Mucosa of gallbladder (tissue), 1 donor: ENCODE results near the gene EAF1. TPM values are rescaled to one million over a fixed set of nuclear protein-coding genes. Genes with fewer than 3 reads are reported as not detected.
"Not testable (repeated sequence)": the region's sequence is repeated elsewhere in the genome, so short reads cannot be mapped to it uniquely, and the experiment has no call there.

ENCODE experiments used
- DNase-seq: peaks from one replicate; pipeline ENCODE4 v3.0.0-alpha.2; 2020; ENCODE audit warnings: low spot score
- total RNA-seq: library from RNA; stranded (reverse); gene quantifications from one replicate; pipeline ENCODE4 v1.2.1, GENCODE V29; 2021
- donor health status: DM: no; HTN: no; CAD: no.

The EAF1 gene
- total RNA-seq, 1 donor from 2014 or later, result 21.8 TPM

DNA sequence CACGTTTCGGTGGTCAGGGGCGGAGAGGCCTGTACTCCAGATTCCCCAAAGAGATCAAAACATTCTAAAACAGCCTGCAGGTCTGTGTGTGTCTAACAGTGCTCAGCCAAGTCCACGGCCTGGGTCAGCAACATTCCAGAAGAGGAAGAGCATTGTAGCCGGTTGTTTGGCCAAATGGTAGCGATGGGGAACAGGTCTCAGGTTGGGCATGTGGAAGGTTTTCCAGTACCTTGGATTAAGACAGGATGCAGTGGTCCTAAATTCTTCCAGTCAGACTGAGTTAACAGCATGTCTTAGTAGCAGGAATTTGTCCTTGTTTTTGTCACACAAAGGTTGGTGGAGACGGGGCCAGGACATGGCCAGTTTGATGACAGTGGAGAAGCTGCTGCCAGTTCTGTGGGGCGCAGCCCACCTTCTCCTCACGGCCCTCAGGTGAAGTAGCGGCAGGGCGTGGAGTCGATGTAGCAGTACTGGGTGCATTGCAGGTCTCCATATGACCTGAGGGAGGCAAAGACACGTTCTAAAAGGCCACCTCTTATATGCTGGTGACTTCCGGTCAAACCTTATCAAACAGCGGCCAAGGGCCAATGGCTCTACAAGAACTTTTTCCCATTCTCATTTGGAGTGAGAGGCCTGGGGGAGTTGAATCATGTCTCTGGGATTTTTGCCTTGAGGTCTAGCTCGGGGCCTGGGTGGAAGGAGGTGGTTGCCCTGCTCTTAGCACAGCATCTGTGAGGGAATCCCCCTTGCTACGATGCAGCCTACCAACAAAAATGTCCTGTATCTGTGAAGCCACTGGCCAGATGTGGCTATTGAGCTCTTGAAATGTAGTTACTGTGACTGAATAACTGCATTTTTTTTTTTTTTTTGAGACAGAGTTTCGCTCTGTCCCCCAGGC lies 24.1 kb downstream of the EAF1 start:
- DNase-seq, result no peak

DNA sequence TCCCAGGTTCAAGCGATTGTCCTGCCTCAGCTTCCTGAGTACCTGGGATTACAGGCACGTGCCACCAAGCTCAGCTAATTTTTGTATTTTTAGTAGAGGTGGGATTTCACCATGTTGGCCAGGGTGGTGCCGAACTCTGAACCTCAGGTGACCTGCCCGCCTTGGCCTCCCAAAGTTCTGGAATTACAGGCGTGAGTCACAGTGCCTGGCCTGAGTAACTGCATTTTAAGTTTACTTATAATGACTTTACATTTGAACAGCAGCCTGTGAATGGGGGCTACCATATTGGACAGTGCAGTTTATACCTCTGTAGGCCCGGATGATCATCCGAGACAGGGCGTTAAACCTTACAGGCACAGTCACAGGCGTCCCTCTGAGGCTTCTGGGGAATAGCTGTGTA lies 24.8 kb downstream of the EAF1 start:
- no peak for DNase-seq

DNA sequence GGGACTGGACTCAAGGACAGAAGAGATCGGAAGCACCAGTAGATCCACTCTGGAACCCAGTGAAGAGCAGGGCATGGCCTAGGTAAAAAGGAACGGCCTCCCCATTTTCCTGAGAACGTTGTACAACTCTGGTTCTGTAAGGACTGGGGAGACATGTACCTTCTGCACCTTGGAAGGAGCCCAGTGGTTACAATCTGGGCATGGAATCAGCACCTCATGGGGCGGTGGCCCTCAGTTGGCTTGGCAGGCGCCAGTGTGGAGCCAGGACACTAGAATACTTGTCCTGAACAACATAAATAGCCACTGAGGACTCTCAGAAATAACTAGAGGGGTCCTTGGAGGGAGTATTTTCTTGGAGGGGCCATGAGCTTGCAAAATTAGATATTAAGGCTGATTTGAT lies 25.6 kb downstream of the EAF1 start:
- DNase-seq, result no peak

DNA sequence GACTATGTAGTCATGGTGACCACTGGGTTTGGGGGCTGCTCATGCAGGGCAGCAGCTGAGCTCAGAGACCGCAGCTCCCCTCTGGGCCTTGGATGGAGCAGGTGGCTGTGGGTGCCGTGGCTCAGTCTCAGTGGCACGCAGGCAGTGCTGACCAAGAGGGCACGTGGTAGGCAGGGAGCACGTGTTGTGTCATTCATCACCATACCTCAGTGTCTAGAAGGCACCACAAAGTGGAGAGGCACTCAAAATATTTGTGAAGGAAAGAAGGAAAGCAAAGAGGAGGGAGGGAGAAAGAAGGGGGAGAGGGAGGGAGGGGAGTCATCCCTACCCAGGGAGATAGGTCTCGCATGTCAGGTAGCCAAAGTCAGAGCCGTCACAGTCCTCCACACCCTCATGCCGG lies 26.1 kb downstream of the EAF1 start:
- no peak for DNase-seq

DNA sequence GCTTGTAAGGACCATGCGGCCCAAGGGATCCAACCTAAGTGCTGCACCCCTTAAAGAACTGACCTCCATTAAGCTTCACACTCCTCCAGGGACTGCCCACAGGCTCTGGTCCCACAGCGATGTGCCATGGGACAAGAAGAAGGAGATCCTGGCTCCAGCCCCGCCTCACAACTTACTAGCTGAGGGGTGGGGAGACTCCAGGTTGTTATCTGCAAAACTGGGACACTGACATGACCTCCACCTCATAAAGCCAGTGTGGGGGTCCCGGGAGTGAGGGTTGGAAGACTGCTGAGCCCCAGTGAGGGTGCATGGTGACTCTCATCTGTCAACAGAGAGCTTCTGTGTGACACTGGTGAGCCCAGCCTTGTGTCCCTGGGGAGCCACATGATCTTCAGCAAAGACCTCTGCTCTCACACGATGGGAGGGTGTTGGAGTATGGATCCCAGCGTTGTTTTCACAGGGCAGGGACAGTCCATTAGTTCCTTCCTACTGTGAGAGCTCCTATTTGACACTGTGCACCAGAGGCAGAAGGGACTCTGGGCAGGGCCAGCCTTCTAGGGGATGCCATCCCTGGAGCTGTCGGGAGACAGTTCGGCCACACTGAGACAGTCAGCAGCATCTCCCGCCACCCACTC lies 26.7 kb downstream of the EAF1 start:
- no peak for DNase-seq

DNA sequence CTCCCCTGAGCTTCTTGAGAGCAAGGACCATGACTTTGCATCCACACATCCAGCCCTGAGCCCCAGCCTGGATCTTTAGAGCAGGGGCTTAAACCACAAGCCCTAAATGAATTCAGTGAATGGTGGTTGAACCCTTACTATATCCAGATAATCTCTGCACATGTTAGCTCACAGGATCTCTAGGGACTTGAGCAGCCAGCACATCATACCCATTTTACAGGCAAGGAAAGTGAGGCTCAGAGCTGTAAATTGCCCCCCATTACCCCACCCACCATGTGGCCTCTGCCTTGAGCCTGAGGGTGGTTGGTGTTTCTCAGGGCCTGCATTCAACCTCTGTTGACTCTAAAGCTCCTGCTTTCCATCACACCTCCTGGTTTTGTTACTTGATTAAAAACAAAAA lies 27.6 kb downstream of the EAF1 start:
- DNase-seq, result no peak

DNA sequence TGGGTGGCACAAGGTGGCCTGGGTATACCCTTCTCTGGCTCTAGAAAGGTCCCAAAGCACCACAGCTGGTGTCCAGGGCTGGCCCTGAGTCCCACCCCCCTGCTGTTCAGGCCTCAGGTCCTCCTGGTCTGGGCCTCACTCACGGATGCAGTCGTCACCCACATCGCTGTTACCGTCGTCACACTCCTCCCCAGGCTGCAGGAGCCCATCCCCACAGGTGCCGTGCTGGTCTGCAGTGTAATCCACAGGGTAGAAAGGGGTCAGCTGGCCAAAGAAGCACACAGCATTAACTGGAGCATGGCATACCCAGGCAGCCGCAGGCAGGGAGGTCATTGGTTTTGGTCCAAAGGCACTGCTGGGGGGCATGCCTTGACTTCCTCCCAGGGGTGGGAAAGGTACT lies 28.4 kb downstream of the EAF1 start:
- no peak for DNase-seq

DNA sequence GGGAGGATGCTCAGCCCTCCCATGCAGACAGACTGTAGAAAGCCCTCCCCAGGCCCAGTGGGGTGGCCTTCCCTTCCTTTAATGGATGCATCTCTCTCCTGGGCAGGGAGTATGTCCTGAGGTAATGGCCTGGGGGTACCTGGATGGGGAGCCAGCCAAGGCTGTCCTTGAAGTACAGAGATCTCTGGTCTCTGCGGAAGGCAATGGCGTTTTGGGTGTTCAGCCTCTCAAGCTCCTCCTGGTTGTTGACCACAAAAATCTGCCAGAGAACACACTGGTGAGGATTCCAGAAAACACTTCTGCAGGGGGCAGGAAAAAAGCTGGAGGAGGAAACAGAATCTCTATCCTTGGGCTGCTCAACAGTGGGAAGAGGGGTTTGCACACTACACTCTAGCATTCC lies 28.9 kb downstream of the EAF1 start:
- no peak for DNase-seq

DNA sequence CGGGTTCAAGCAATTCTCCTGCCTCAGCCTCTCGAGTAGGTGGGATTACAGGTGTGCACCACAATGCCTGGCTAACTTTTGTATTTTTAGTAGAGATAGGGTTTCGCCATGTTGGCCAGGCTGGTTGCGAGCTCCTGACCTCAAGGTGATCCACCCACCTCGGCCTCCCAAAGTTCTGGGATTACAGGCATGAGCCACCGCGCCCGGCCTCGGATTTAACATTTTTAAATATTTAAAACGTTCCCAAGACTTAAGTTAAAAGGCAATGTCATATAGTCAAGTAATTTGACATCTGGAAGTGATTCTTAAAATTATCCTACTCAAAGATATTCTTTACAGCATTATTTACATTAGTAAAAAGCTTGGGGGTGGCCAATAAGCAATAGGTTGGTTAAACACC lies 29.5 kb downstream of the EAF1 start:
- DNase-seq, result not testable (repeated sequence)

DNA sequence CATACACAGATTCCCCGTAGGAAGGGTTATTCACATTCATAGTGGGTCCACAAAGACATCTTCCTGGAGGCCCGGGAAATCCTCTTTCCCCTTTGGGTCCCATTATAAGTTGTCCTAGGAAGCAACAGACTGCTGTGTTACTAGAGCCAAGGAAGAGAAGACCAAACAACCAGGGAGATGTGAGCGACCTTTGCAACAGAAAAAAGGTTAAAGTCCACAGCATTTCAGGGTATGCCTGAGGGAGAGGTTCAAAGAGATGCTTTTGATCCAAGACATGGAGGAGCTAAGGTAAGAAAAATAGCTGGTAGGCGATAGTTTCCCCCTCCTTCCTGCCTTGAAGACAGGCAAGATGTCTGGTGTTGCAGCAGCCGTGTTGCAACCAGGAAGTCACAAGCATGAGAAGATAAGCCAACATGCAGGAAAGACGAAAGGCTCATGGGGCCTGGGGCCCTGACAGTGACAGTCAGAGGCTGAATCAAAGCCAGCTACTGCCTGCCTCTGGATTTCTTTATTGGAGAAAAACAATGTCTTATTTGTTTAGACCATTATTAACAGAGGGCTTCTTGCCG lies 30.9 kb downstream of the EAF1 start:
- no peak for DNase-seq

DNA sequence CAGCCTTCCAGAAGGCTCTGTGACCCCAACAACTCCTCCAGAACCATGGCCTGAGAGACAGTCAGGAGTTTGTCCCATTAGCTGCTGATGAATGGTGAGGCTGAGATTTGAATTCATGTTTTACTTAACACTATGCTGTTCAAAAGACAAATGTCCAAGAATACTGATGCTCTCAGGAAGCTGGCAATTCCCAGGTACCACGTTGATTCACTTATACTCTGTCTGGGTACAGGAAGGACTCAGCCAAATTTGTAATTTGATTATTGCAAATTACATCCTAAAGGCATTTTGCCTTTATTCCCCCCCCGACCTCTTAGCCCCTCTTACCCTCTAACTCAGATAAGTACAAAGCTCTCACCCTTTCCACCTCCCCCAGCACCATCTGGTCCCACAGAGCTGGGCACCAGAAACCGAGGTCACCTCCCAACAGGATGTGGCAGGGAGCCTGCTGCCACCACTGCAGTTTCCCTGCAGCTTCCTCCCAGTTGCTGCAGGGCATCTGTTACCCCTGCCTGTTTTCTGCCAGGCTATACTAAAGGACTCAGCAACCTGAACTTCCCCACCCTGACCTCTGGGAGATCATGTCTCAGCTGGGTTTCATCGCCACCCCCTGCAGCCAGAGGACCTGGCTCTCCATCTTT lies 33.6 kb downstream of the EAF1 start:
- no peak for DNase-seq

DNA sequence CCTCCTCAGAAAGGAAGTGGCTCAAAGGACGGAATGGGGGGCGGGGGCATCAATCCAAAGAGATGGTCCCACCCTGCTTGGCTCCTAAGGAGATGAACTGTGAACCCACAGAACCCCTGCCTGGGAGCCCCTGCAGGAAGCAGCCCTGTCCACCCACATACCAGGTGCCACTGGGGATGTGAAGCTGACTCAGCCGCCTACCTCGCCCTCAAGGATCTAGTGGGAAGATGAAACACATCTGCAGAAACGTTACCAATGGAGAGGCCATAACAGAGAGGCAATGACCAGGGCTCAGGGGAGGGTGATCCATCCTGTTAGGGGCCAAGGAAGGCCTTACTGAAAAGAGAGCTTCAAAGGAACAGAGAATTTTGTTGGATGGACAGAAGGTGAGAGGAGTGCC lies 35.1 kb downstream of the EAF1 start:
- no peak for DNase-seq

DNA sequence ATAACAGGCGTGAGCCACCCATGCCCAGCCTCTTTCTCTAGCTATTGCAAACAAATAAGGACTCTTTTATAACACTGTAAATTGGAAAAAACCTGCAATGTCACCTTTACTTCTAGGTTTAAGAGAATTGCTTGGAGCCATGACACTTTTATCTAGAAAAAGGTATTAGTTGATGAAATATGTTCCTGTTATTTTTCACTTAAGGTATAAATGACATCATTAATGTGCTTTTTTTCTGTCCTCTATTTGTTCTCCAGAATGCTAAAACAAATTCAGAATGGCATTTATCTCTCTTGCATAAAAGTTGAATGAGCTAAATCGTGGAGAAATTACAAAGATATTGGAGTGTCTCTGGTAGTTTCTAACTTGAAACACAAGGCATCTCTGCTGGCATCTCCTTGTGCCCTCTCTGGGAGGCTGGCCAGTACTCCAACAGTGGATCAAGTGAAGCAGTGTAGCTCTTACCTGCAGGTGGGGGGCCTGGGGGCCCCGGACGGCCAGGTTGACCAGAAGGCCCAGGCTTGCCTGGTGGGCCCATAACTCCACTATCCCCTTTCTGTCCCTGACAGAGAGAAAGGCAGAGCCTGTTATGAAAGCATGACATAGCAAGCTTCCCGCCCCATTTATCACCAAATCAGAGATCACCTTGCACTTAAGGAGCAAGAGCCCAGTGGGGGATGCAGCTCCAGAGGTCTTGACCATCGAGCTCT lies 38.6 kb downstream of the EAF1 start:
- no peak for DNase-seq

DNA sequence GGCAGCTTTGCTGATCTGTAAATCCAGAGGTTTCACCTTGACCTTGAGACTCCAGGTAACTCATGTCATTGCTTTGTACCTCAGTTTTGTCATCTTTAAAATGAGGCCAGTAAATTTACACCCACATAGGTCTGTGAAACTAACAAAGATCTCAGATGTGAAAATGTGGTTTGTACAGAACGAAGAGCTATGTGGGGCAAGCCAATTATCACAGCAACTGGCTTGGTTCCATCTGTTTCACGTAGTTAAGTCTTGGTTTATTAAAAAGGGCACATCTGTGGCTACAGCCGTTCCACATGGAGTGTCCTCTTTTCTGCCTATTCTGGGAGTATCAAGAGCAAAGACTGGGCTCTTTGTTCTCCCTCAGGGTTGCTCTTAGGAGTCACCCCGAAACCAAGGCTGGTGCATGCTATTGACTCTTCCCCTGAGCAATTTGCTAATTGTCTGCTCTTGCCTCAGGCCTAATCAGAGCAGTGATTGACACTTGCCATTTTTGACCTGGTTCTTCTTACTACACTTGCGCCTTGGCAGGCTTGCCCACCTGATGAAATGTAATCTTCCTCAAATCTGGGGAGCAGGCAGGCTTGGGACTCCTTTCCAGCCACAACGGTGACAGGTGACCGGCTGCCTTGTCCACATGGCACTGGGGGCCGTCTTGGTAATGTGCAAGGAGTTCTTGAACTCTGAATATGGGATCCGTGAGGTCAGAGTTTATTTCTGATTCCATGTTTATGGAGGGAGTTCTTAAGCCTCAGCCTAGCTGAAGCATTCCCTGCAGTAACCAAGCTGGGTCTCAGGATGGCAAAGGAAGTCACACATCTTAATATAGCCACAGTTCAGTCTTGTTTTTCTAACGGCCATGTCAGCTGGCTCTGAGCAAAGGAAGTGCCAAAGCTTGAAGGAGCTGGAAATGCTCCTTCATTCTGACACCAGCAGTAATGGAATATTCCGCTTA lies 40.1 kb downstream of the EAF1 start:
- DNase-seq, result no peak

DNA sequence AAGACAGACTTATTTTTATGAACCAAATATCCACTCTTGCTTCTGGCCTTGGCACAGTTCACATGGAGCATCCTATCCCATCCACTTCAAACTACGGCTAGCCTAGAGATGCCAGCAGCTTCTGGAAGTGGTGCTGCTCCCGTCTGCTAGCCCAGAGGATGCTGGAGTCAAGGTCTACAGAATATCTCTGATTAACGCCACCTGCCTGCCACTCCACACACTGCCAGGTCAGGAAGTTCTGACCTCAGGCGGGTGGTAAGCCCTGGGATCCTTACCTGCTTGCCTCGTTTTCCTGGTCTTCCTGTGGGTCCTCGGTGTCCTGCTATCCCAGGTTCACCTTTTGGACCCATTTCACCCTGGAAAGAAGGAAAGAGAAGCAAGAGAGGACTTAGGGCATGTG lies 42.9 kb downstream of the EAF1 start:
- DNase-seq, result no peak

DNA sequence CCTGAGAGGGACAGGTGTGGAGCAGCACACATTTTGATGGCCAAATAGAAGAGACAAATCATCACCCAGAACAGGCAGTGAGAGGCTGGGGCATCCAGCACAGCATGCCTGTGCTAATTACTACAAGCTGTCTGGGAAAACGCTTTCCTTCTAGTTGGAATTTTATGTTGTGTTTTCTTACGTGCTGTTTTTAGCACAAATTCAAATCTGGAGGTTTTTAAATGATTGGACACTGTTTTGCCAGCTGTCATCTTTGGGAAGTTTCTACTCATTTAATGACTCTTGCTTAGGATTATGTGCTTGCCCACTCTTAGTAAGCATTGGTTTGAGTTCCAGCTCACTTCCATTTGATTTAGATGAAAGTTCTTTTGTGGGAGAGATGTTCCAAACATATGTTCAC lies 43.5 kb downstream of the EAF1 start:
- DNase-seq, result no peak

DNA sequence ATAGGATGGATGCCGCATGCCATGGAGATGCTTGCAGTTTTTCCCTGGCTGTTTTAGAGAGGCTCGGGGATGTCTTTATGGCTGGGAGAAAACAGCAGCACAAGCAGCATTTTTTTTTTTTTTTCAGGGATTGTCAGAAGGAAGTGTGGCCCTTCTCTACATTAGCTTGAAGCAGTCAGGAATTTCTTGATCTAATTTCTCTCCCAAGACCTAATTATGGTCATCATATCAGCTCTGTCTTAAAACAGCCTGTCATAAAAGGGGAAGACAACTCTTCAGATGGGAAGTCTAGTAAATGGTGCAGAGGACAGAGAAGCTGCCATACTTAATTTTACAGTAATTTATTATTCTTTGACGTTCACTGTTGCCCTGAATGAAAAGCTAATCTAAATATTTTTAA lies 44.5 kb downstream of the EAF1 start:
- DNase-seq, result no peak

DNA sequence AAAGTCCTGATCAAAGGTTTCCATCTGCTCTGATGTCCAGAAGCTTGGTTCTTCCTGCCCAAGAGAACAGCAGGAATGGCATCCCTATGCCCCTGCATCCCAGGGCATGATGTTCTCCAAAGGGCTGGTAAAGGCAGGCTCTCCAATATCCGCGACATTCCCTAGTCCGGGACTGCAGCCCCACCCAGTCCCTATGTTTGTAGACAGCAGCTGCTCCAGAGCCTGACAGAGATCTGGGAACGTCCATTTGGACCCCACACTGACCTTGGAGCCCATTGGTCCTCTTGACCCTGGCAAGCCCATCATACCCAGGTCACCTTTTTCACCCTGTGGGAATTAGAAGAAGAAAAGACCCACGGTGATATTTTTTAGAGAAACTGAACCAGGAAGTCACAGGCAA lies 47.8 kb downstream of the EAF1 start:
- no peak for DNase-seq

DNA sequence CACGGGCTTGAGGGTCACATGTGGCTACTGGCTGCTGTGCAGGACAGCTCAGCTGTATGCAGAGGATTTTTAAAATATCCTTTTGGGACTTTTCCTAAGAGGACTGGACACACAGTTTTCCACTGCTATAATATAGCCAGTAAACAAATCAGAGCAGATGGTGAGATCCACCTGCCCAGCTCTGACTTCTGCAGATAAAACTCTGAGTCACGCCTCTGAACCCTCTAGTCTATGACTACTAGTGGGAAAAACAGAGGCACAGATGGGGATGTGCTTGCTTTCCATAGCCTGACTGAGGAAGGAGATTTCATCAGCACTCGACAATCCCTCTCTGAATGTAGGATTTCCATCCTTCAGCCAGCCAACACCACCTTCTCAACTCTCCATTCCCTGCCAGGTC lies 49.0 kb downstream of the EAF1 start:
- DNase-seq, result no peak

DNA sequence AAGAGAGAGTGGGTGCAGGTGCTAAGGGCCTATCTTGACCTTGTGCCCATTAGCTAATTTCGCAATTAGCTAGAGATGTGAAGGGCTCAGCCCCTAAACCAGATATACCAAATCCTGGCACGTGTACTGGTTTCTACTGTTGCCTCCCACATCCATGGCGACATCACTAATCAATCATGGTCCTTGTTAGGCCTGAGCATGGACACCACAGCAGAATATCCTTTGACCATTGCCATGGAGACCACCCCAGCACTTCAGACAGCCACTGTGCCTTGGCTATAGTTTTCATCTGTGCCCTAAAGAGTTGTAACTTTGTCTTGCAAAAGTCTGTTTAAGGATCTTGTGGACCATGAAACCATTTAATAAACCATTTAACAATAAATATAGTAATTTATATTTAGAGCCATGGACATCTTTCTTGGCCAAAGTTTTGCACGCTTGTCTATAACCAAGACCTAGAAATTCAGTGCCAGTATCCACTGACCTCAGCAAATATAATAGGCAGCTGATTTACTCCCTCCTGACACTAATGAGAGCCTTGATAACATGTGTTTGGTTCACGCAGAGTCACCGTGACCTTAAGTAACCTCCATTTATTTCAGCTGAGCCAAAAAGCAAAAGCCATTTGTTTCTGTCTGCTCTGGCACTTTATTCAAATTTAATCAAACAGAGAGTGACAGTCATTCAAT lies 50.7 kb downstream of the EAF1 start:
- DNase-seq, result no peak
